Measurements from ENCODE around the gene OCA2.

- TF ChIP-seq EZH2 (IDR thresholded peaks at IDR 0.05; ENCODE audit: borderline replicate concordance, low read depth, low read length, poor library complexity, severe bottlenecking) (no peak), CTCF (conservative IDR thresholded peaks at IDR 0.05; ENCODE audit: low read depth, low read length) (no peak)
Measured at GRCh38 chr15:27894645-27895044, 204.5 kb downstream of the OCA2 start.
